ENCODE data around the gene SLC20A1. TPM values are rescaled to one million over a fixed set of nuclear protein-coding genes. Genes with fewer than 3 reads are reported as not detected.

The SLC20A1 gene
- total RNA-seq, 1 donor from 2014 or later, result 36.6 TPM

DNA sequence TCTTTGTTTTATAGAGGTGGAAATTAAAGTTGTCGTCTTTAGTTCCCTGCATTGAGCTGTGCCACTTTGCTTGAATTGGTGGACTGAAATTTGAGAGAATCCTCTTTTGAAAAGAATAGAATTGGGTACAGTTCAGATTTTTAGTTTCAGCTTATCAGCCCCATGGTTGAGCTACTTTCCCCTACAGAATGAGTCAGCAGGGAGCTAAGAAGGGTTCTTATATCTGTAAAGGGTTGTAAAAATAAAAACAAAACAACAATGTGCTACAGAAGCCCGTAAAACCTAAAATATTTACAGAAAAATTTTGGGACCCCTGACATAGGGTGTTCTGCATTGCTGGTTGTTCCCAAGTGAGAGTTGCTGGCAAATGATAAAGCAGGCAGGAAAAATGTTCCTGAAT, 12.6 kb downstream of the SLC20A1 start:
- peaks cover 7% of the 10 kb centered on the region for H3K4me1 ChIP-seq

DNA sequence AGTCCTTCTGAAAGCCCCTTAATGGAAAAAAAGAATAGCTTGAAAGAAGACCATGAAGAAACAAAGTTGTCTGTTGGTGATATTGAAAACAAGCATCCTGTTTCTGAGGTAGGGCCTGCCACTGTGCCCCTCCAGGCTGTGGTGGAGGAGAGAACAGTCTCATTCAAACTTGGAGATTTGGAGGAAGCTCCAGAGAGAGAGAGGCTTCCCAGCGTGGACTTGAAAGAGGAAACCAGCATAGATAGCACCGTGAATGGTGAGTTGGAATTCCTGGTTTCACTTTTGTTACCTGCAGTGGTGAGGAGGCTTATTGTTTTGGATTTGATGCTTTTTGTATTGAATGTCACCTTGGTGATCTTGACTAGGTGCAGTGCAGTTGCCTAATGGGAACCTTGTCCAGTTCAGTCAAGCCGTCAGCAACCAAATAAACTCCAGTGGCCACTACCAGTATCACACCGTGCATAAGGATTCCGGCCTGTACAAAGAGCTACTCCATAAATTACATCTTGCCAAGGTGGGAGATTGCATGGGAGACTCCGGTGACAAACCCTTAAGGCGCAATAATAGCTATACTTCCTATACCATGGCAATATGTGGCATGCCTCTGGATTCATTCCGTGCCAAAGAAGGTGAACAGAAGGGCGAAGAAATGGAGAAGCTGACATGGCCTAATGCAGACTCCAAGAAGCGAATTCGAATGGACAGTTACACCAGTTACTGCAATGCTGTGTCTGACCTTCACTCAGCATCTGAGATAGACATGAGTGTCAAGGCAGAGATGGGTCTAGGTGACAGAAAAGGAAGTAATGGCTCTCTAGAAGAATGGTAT, 13.3 kb downstream of the SLC20A1 start:
- peaks cover 5 to 58% of the 10 kb centered on the region in 2 donors for H3K36me3 ChIP-seq
- intact Hi-C loops (cut with DNase I), result no loop called here
- TF ChIP-seq POLR2A (IDR thresholded peaks at IDR 0.05), result no peak
- no peak for TF ChIP-seq POLR2AphosphoS5 (IDR thresholded peaks at IDR 0.05; ENCODE audit: insufficient read depth in 1 of 2, low read depth in 1 of 2)
- TF ChIP-seq, protein P1, sequence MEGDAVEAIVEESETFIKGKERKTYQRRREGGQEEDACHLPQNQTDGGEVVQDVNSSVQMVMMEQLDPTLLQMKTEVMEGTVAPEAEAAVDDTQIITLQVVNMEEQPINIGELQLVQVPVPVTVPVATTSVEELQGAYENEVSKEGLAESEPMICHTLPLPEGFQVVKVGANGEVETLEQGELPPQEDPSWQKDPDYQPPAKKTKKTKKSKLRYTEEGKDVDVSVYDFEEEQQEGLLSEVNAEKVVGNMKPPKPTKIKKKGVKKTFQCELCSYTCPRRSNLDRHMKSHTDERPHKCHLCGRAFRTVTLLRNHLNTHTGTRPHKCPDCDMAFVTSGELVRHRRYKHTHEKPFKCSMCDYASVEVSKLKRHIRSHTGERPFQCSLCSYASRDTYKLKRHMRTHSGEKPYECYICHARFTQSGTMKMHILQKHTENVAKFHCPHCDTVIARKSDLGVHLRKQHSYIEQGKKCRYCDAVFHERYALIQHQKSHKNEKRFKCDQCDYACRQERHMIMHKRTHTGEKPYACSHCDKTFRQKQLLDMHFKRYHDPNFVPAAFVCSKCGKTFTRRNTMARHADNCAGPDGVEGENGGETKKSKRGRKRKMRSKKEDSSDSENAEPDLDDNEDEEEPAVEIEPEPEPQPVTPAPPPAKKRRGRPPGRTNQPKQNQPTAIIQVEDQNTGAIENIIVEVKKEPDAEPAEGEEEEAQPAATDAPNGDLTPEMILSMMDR (IDR thresholded peaks at IDR 0.05), result no peak
- H3K27me3 ChIP-seq, result no peaks in the 10 kb centered on the region
- H3K4me3 ChIP-seq, result no peak overlapping the region
- no peak for DNase-seq (ENCODE audit: extremely low spot score in 2 of 2)
- H3K27ac ChIP-seq, result no peak overlapping the region
- H3K4me1 ChIP-seq, result peaks cover 7% of the 10 kb centered on the region
- no peaks in the 10 kb centered on the region for H3K9me3 ChIP-seq

More for the DNA sequence above, 12.6 kb downstream of the SLC20A1 start:
- peaks cover 5 to 64% of the 10 kb centered on the region in 2 donors for H3K36me3 ChIP-seq
- no peak overlapping the region for H3K4me3 ChIP-seq
- intact Hi-C loops (cut with DNase I), result no loop called here
- no peaks in the 10 kb centered on the region for H3K9me3 ChIP-seq
- H3K27me3 ChIP-seq, result no peaks in the 10 kb centered on the region
- TF ChIP-seq POLR2A (IDR thresholded peaks at IDR 0.05) (no peak), POLR2AphosphoS5 (IDR thresholded peaks at IDR 0.05; ENCODE audit: insufficient read depth in 1 of 2, low read depth in 1 of 2) (no peak)
- TF ChIP-seq, protein P1 (IDR thresholded peaks at IDR 0.05), result no peak
- DNase-seq (ENCODE audit: extremely low spot score in 2 of 2), result no peak
- no peak overlapping the region for H3K27ac ChIP-seq

DNA sequence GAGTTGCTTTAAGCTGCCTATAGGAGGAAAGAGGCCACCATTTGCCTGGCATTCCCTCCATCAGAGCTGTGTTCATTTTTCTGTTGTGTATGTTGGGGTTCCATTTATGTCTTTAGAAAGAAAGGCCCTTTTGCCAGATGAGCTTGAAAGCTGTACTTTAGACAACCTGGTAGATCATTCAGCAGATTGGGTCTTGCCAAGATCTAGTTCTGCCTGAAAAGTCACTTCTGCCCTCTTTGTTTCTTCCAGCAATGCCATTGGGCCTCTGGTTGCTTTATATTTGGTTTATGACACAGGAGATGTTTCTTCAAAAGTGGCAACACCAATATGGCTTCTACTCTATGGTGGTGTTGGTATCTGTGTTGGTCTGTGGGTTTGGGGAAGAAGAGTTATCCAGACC, 14.4 kb downstream of the SLC20A1 start:
- H3K27me3 ChIP-seq, result no peaks in the 10 kb centered on the region
- peaks cover 7% of the 10 kb centered on the region for H3K4me1 ChIP-seq
- no peak overlapping the region for H3K27ac ChIP-seq
- peaks cover 5 to 53% of the 10 kb centered on the region in 2 donors for H3K36me3 ChIP-seq
- no peak for DNase-seq (ENCODE audit: extremely low spot score in 2 of 2)
- intact Hi-C loops (cut with DNase I), result no loop called here
- TF ChIP-seq POLR2A (IDR thresholded peaks at IDR 0.05), result no peak
- TF ChIP-seq POLR2AphosphoS5 (IDR thresholded peaks at IDR 0.05; ENCODE audit: insufficient read depth in 1 of 2, low read depth in 1 of 2), result no peak
- TF ChIP-seq, protein P1 (IDR thresholded peaks at IDR 0.05), result no peak
- no peak overlapping the region for H3K4me3 ChIP-seq
- no peaks in the 10 kb centered on the region for H3K9me3 ChIP-seq

DNA sequence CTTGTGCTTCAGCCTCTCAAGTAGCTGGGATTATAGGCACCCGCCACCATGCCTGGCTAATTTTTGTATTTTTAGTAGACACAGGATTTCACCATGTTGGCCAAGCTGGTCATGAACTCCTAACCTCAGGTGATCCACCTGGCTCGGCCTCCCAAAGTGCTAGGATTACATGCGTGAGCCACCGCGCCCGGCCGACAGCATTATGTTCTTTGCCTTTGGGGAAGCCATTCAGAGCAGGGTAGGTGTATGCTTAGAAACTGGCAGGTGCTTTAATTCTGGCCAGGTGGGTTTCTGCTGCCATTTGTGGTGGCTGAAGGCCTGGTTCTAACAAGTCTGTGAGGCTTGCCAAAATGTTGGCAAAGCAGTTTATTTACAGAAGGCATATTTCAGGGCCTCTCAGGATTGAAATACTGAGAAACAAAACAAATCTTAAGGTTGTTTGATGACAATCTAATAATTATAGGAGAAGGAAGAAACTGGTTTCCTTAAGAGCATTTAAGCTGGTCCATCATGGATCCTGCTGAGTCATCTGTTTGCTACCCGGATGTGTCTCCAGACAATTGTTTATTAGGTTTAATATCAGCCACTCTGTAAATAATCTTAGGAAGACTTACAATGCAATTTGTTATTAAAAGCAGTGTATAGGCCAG, 16.0 kb downstream of the SLC20A1 start:
- no peak for DNase-seq (ENCODE audit: extremely low spot score in 2 of 2)
- Histone ChIP-seq H3K36me3 (peaks cover 5 to 53% of the 10 kb centered on the region in 2 donors), H3K4me3 (no peak overlapping the region), H3K9me3 (no peaks in the 10 kb centered on the region), H3K4me1 (peaks cover 7% of the 10 kb centered on the region), H3K27me3 (no peaks in the 10 kb centered on the region), H3K27ac (no peak overlapping the region)
- intact Hi-C loops (cut with DNase I), result no loop called here
- TF ChIP-seq, protein P1 (IDR thresholded peaks at IDR 0.05), result no peak
- TF ChIP-seq POLR2A (IDR thresholded peaks at IDR 0.05) (no peak), POLR2AphosphoS5 (IDR thresholded peaks at IDR 0.05; ENCODE audit: insufficient read depth in 1 of 2, low read depth in 1 of 2) (no peak)

DNA sequence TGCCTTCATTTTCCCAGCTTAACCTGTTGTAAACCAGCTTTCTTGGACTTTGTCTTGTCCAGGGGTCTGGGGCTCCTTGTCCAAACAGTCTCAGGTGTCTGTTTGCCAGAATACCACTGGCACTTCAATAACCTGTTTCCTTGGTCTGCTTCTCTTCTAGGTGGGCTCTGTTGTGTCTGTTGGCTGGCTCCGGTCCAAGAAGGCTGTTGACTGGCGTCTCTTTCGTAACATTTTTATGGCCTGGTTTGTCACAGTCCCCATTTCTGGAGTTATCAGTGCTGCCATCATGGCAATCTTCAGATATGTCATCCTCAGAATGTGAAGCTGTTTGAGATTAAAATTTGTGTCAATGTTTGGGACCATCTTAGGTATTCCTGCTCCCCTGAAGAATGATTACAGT, 17.0 kb downstream of the SLC20A1 start:
- intact Hi-C loops (cut with DNase I), result no loop called here

More for the DNA sequence above, 17.0 kb downstream of the SLC20A1 start:
- peaks cover 5 to 50% of the 10 kb centered on the region in 2 donors for H3K36me3 ChIP-seq
- peaks cover 7% of the 10 kb centered on the region for H3K4me1 ChIP-seq
- no peak for DNase-seq (ENCODE audit: extremely low spot score in 2 of 2)
- H3K4me3 ChIP-seq, result no peak overlapping the region
- H3K27me3 ChIP-seq, result no peaks in the 10 kb centered on the region
- H3K9me3 ChIP-seq, result no peaks in the 10 kb centered on the region
- H3K27ac ChIP-seq, result no peak overlapping the region
- TF ChIP-seq, protein P1 (IDR thresholded peaks at IDR 0.05), result no peak
- TF ChIP-seq POLR2AphosphoS5 (IDR thresholded peaks at IDR 0.05; ENCODE audit: insufficient read depth in 1 of 2, low read depth in 1 of 2), result no peak
- TF ChIP-seq POLR2A (IDR thresholded peaks at IDR 0.05), result no peak

Measured in vagina (tissue), 2 donors.